ENCODE results near the gene C1QTNF6. TPM values are rescaled to one million over a fixed set of nuclear protein-coding genes. Genes with fewer than 3 reads are reported as not detected.

Gene C1QTNF6
- total RNA-seq, 1 donor from 2014 or later: 7.2 TPM

DNA sequence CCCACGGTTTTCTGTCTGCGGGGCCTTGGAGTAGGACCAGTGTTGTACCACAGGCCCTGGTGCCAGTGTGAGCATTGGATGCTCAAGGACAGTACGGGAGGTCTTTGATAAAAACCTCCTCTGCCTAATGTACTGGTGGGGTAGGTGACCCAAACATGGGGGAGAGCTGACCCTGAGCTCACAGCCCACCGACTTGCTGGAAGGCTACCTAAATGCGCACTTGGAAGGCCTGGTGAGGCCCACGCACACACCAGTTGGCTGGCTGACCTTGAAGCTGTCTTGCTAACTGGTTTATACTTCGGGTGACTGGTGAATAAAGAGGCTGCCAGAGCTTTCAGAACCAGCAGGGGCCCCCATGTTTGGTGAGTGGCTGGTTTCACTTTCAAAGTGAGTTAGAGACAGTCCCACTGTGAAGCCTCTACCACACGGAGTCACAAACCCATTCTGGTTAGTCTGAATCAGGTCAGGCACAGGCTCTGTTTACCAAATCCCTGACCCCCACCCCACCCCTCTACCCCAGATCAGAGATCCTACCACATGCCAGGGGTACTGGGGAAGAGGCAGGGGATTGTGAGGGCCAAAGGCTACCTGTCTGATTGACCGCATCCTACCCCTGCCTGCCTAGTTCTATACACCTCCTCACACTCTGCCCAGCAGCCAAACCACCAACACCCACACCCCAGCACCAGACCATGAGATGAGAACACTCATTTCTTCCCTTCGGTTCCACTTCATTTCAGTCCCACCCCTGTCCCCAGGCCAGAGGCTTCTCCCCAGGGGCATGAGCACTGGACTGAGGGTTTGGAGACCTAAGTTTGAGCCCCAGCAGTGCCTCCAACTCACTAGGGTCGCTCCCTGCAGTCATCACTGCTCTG lies 25.6 kb downstream of the C1QTNF6 start:
- no peak for DNase-seq (ENCODE audit: low spot score)

DNA sequence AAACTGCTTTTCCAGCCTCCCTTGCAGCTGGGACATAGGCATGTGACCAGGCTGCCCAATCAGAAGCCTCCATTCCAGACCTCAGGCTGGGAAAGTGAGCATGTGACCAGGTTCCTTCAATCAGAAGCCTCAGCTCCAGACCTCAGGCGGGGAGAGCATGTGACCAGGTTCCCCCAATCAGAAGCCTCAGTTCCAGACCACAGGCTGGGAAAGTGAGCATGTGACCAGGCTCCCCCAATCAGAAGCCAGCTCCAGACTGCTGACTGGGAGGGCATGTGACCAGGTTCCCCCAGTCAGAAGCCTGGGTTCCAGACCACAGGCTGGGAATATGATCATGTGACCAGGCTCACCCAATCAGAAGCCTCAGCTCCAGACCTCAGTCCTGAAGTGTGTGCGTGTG lies 26.6 kb downstream of the C1QTNF6 start:
- DNase-seq (ENCODE audit: low spot score): no peak

DNA sequence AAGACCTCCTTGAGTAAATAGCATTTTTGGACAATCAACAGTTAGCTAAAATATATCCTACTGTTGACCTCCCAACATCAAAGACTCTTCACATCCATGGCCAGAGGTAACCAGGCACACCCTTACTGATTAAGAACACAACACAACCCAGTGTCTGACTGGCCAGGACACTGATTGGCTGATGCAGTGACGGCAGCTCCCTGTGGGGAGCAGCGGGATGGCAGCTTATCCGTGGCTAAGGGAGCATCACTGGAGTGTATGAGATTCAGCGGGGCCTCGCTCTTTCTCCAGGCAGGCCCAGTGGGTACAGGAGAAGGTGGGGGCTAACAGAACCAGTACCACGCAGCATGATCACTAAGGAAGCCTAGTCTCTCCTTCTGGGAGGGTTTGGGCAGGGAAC lies 28.0 kb downstream of the C1QTNF6 start:
- DNase-seq (ENCODE audit: low spot score): no peak

DNA sequence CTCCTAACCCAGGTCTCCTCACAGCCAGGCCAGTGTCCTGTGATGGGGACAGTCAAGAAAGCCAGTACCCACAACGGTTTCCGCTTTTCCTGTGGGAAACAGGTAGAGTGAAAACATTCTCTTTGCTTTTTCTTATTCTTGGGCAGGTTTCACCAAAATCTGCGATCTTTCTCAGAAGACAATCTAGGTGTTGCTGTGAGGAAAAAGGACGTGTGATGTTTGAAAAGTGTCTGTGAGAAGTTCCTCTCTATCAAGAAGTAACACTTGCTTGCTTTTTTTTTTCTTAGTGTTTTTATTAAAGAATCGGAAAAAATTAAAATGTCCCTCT lies 29.1 kb downstream of the C1QTNF6 start:
- DNase-seq (ENCODE audit: low spot score): no peak

DNA sequence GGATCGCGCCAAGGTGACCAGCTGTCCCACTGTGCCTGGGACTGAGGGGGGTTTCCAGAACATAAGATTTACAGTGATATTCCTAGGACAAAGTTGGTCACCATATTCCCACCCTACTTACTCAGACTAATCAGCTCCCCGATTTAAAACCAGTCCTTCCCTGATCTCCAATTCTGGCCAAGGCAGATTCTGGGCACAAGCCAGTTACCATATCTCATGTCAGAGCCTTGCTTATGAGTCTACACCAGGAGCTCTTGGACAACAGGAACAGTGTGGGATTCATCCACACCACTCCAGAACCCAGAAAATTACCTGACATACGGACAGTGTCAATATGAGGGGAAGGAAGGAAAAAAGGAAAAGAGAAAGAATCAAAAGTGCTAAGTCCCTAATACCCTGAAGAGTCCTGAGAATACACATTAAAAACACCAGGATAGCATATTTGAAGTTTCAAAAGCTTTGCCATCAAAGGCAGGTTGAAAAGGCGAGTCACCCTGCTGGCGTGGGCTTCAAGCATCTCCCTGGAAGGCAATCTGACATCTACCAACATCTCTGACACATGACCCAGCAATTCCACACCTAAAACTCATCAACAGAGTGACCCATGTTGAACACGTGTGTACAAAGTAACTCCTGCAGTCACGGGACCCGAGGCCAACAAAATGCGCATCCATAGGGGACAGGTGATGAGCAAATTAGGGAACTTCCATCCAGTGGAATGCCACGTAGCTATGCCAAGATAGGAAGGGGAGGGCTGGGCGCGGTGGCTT lies 30.3 kb downstream of the C1QTNF6 start:
- no peak for DNase-seq (ENCODE audit: low spot score)

DNA sequence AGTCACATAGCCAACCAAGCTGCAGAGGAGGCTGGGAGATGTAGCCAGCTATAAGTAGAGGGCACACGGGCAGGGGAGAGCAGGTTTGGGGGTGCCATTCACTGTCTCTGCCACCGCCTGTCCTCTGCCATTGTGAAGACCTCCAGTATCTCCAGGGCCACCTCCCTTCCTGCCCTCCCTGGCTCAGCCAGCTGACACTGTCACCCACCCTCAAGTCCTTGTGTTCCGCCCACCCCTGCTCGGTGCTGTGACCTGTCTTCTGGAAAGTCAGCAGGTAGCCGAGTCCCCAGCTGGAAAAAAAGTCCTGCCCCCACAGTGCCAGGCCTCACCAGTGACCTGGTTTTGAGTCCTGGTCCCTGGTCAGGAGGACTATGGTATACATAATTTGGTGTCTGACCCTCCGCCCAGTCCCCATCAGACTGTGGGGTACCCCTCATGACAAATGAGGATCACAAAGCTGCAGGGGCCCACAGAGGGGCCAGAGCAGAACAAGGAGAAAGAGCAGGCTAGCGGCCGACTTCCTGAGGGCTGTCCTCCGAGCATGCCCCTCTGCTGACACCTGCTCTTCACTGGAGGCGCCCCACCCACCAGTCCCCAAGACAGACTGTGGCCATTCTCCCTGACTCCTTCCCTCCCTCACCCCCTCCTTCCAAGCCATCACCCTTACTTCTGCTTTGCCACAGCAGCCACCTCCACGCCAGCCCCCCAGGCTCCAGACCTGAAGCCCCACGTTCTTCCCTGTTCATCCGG lies 31.2 kb downstream of the C1QTNF6 start:
- DNase-seq (ENCODE audit: low spot score): no peak

DNA sequence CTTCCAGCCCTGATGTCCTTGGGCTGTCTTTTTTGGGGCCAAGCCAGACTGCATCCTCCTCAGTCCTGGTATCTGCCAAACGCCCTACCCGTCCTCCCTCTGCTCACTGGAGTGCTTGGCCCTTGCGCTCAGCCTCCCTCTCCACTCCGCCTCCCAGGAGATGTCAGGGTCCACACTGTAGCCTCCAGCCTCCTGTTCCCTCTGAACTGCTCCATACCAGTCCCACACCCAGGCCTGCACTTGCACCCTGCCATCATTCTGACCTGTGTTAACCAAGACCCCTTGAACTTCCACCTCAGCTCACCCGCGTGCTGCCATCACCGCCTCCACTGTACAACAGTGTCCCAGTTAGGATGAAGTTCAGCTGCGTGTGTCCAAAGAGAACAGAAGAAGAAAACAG lies 32.1 kb downstream of the C1QTNF6 start:
- DNase-seq (ENCODE audit: low spot score): no peak

DNA sequence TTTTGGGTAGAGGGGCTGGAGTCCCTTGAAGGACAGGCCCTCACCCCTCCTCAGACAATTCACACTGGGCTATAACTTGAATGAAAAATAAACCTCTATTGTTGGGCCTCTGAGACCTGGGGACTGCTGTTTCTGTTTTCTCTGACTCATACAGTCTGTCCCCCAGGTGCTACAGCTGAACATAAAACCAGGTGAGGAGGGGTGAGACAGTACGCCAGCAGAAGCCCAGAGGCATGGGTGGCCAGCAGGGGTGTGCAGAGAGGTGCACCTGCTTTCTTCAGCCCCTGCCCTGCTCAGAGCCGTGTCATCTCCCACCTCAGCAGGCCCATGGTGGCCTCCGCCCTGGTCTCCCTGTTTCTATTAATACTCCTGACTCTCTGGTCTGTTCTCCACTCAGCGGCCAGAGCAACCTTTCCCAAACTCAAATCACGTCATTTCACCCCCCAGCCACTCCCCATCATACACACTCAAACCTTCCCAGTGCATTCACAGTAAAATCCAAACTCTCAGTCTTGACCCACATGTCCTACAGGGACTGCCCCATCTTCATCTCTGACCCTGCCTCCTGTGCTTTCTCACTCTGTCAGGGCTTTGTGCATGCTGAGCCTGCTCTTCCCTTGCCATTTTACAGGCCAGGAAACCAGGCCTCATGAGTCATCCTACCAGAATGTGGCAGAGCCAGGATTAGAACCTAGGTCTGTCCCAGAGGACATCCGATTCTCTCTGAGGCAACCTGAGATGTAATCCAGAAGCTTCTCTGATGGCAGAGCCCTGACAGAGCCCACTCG lies 32.9 kb downstream of the C1QTNF6 start:
- DNase-seq (ENCODE audit: low spot score): no peak

DNA sequence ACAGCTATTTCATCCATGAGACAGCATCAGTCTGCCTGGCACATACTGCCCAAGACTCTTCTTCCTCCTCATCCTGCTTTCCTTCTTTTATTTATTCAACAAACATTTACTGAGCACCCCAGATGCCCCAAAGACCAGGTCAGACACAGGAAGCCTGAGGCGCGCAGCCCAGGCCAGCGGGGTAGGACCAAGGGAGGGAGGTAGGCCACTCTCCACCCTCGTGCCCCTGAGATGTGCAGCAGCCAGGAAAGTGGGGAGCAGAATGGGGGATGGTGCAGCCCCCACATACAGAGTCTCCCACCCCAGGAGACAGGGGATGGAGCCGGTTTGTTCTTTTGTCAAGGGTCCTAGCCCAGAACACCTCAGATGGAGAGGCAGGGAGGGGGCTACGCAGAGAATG lies 34.1 kb downstream of the C1QTNF6 start:
- DNase-seq (ENCODE audit: low spot score): no peak

DNA sequence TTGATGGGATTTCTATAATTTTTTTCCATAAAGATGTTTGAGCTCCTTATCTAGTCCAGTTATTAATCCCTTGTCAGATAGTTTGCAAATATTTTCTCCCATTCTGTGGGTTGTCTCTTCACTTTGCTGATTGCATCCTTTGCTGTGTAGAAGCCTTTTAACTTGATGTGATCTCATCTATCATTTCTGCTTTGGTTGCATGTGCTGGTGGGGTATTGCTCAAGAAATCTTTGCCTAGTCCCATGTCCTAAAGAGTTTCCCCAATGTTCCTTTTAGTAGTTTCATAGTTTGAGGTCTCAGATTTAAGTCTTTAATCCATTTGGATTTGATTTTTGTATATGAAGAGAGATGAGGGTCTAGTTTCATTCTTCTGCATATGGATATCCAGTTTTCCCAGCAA lies 36.6 kb downstream of the C1QTNF6 start:
- no peak for DNase-seq (ENCODE audit: low spot score)

DNA sequence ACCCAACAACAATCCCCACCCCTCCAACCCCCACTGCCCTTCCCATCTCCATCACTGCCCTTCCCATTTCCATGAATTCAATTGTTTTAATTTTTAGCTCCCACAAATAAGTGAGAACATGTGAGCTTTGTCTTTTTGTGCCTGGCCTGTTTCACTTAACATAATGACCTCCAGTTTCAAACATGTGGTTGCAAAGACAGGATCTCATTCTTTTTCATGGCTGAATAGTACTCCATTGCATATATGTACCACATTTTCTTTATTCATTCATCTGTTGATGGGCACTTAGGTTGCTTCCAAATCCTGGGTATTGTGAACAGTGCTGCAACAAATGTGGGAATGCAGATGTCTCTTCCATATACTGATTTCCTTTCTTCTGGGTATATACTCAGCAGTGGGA lies 37.3 kb downstream of the C1QTNF6 start:
- no peak for DNase-seq (ENCODE audit: low spot score)

DNA sequence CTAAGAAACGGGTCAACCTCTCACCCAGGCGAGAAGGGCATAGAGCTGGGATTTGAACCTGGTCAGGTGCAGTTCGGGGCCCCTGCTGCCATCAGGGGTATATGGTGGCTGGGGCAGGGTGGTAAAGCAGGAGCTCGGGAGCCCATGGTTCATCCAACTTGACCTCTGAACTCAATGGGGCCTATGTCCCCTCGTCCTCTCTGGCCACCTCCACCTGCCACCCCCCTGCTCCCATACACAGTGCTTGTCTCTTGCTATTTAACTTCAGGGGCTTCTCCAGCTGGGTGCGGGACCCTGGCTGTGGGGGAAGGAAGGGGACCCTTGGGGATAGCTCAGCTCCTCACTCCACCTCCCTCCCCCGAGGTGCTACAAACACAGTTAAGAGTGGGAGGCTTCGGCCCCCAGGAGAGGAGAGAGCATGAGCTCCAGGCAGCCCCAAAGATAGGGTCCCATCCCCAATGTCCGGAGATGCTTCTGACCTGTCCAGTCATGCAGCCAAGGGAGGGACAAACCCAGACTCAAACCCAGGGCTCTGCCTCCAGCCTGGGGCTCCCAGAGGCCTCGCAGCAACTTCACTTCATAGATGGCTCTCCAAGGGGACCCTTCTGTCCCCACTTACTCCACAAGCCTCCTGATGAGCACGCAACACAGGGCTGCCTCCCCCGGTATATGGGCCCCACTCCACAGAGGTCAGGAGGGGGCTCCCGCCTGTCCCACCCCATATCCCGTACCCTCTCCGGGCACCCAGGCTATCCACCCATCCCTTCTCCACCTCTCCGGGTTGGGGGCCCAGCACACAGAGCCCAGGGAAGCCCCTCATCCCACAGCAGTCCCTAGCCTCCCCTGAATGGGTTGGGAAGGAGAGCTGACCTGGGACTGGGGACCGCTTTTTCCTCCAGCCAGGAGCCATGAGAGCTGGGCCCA lies 39.0 kb downstream of the C1QTNF6 start:
- no peak for DNase-seq (ENCODE audit: low spot score)

DNA sequence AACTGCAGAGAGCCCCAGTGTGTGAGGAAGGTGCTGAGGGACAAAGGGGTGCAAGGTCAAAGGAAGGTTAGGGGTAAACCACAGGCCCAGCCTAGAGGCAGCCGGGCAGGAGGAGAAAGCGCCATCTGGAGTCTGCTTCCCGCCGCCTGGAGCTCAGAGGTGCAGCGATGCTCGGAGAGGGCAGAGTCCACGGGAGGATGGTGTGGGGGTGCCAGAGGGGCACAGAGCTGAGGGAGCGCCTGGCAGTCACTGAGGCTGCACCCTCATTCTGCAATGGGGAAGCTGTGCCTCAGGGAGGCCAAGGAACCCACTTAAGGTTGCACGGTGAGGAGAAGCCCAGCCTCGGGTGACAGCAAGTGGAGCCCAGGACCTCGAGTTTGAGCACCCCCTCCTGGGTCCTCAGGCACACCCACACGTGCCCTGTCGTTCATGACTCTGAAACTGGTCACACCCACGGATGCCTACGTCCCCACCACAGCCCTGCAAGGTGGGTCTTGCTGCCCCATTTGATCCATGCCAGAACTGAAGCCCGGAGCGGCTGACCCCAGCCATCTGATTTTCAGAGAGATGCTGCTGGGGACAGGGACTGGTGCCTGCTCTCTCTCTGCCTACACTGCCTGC lies 39.9 kb downstream of the C1QTNF6 start:
- no peak for DNase-seq (ENCODE audit: low spot score)

DNA sequence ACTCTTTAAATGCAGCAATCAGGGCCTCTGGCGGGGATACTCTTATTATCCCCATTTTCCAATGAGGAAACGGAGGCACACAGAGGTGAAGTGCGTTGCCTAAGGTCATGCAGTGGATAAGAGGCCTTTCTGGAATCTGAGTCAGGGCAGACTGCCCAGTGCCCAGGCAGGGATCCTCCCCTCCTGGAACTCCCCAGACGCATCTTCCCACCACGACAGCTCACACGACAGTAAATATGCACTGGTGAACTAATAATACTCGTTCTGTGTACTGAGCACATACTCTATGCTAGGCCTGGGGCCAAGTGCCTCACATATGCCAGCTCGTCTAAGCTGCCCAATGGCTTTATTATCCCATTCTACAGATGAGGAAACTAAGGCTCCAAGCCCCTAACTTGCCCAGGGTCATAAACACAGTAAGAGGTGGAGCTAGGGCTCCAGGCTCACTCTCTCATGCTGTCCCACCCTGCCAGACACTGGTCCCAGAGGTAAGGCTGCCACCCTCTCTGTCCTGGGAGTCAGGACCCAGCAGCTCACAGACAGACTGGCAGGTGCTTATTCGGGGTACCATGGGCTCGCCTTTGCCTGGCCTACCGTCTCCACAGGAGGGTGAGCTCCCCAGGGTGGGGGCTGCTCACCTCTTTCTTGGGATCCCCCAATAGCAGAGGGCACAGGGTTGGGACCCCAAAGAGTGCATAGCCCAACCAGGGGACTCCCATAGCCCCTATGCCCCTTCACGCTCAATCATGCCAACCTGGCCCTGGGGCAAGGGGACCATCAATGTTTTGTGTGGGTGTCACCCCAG lies 40.7 kb downstream of the C1QTNF6 start:
- DNase-seq (ENCODE audit: low spot score): no peak

DNA sequence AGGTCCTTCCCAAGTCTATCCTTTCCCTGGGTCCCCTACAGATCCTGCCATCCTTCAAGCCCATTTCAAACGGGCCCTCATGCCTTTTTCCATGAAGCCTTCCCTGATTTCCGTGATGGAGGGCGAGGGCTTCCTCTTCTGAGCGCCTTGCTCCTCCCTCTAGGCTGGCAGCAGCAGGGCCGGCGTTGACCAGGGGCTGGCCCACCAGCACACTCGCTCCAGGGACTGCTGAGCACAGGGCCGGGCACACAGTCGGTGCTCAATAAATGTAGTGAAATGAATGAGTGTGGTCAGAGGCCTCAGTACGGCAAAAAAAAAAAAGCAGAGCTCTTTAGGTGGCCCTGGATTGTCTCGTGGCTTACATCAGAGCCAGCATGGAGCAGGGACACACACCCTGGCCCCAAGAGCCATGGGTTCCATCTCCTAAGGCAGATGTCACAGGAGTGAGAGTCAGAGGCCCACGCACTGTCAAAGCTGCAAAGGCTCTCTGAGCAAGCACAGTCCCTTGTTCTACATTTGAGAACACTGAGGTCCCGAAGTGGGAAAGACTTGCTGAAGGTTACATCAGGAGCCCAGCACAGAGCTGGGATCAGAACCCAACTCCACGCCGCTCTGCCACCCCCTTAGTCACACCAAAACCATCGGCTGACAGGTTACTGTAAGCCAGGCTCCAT lies 41.4 kb downstream of the C1QTNF6 start:
- no peak for DNase-seq (ENCODE audit: low spot score)

DNA sequence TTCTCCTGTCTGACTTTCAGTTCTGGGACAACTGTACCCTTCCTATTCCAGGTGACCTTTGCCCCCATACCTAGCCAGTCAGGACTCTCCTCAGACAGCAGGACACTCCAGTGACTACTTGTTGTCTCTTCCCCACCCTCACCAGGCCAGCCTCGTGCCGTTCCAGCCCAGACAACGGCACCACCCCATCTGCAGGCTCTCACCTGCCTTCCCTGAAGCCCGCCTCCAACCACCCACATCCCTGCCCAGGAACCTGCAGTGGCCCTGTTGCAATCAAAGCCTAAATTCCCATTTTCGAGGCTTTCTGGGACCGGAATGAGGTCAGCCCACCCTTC lies 42.0 kb downstream of the C1QTNF6 start:
- DNase-seq (ENCODE audit: low spot score): no peak

DNA sequence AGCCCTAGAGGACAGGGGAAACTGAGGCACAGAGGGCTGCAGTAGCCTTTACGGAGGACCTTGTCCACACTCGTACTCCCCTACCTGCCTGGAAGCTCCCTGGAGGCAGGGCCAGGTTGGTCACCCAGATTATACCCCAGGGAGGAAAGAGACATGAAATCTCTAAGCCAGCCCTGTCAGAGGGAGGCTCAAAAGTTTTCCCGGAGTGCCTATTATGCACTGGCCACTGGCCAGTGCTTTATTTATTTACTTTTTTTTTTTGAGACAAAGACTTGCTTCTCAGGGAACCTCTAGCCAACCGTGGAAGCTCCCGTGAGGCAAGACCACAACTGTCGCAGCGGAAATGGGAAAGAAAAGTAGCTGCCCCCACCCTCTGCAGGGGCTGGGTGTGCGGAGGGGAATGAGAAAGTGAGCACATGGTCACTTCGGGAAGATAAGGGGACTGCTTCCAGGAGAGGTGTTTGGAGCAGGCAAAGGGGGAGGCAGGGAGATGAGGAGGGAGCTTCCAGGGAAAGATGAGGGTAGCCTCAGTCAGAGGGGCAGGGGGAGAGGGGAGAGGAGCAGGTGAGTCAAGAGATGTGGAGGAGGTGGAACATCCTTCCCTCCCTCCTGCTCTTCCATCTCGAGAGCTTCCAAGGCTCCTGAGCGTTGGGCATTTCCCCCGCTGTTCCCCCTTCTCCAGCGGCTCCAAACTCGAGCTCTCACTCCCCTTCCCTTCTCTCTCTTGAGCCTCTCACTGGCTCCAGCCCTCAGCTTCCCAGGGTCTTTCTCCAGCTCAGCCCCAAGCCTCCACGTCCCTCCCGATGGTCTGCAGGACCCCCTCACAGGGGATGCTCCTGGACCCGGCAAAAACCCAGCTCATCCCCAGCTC lies 42.6 kb downstream of the C1QTNF6 start:
- DNase-seq (ENCODE audit: low spot score): no peak

DNA sequence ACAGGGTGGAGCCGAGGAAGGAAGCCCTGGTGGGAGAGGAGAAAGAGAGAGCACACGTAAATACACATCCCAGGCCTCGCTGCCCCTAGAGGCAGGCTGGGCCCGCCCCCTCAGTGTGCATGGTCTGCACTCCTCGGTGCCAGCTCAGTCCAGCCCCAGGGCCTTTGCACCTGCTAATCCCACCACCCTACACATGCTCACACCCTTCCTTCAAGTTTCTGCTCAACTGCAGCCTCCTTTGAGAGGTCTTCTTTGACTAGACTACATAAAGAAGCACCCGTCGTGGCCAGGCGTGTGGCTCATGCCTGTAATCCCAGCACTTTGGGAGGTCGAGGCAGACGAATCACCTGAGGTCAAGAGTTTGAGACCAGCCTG lies 43.9 kb downstream of the C1QTNF6 start:
- no peak for DNase-seq (ENCODE audit: low spot score)

All from mucosa of gallbladder (tissue), 1 donor.